GM10266 (cell line): ENCODE data around the gene EEPD1.

Experiments
- DNase-seq: peaks from one replicate; pipeline ENCODE4 v3.0.0; 2012; ENCODE audit errors: extremely low spot score
- CTCF ChIP-seq: IDR thresholded peaks from 2 replicates; pipeline ENCODE4 v1.5.1; 2012; ENCODE audit warnings: mild to moderate bottlenecking, low read depth; ENCODE audit not compliant: control insufficient read depth, insufficient read depth; ENCODE audit errors: missing control alignments

EEPD1 gene

GRCh38 chr7:36217211-36217960, 64.3 kb downstream of the EEPD1 start:
- no peak for TF ChIP-seq CTCF
- DNase-seq: no peak

GRCh38 chr7:36217961-36218284, 64.9 kb downstream of the EEPD1 start:
- no peak for DNase-seq
- no peak for TF ChIP-seq CTCF

GRCh38 chr7:36219429-36219828, 66.4 kb downstream of the EEPD1 start:
- TF ChIP-seq CTCF: no peak
- no peak for DNase-seq

- DNase-seq: no peak
These were observed 70.8 kb downstream of the EEPD1 start for GRCh38 chr7:36223851-36224250.

GRCh38 chr7:36224934-36225858, 72.1 kb downstream of the EEPD1 start:
- no peak for DNase-seq
- TF ChIP-seq CTCF: no peak

More at GRCh38 chr7:36223851-36224250, 70.8 kb downstream of the EEPD1 start:
- no peak for TF ChIP-seq CTCF

GRCh38 chr7:36226151-36226550, 73.1 kb downstream of the EEPD1 start:
- DNase-seq: no peak
- TF ChIP-seq CTCF: no peak

GRCh38 chr7:36227223-36227622, 74.2 kb downstream of the EEPD1 start:
- no peak for DNase-seq
- TF ChIP-seq CTCF: no peak
